ENCODE data around the gene SLC34A3.

SLC34A3 gene

GRCh38 chr9:137232101-137232500 is 1.4 kb downstream of the SLC34A3 start:
- ChIA-PET POLR2A (no interaction called here), CTCF (no interaction called here)
- DNase-seq (ENCODE audit: extremely low spot score) = no peak
- TF ChIP-seq ELF4 (IDR thresholded peaks at IDR 0.05) (no peak), ARNT (IDR thresholded peaks at IDR 0.05) (no peak), TARDBP (IDR thresholded peaks at IDR 0.05) (no peak), HDGF (IDR thresholded peaks at IDR 0.05; ENCODE audit: borderline replicate concordance) (no peak), PKNOX1 (IDR thresholded peaks at IDR 0.05) (no peak), SP1 (IDR thresholded peaks at IDR 0.05) (no peak), ZNF384 (IDR thresholded peaks at IDR 0.05) (no peak), NFRKB (IDR thresholded peaks at IDR 0.05) (no peak), L3MBTL2 (conservative IDR thresholded peaks at IDR 0.05) (no peak), CTBP1 (IDR thresholded peaks at IDR 0.05; ENCODE audit: borderline replicate concordance) (no peak), SUZ12 (IDR thresholded peaks at IDR 0.05) (no peak), FOXK2 (IDR thresholded peaks at IDR 0.05) (no peak), FOXM1 (IDR thresholded peaks at IDR 0.05; ENCODE audit: borderline replicate concordance) (no peak), LEF1 (IDR thresholded peaks at IDR 0.05; ENCODE audit: borderline replicate concordance) (no peak), FOXA1 (IDR thresholded peaks at IDR 0.05) (no peak), BHLHE40 (IDR thresholded peaks at IDR 0.05; ENCODE audit: borderline replicate concordance) (no peak)

GRCh38 chr9:137232510-137232909 is 1.8 kb downstream of the SLC34A3 start:
- no peak for DNase-seq (ENCODE audit: extremely low spot score)
- POLR2A ChIA-PET = no interaction called here
- TF ChIP-seq HDGF (IDR thresholded peaks at IDR 0.05; ENCODE audit: borderline replicate concordance) (no peak), L3MBTL2 (conservative IDR thresholded peaks at IDR 0.05) (no peak), FOXA1 (IDR thresholded peaks at IDR 0.05) (no peak), SP1 (IDR thresholded peaks at IDR 0.05) (no peak), ARNT (IDR thresholded peaks at IDR 0.05) (no peak), LEF1 (IDR thresholded peaks at IDR 0.05; ENCODE audit: borderline replicate concordance) (no peak)
- CTCF ChIA-PET = no interaction called here

GRCh38 chr9:137233143-137233980 is 2.7 kb downstream of the SLC34A3 start:
- no peak for DNase-seq (ENCODE audit: extremely low spot score)
- no peak for TF ChIP-seq TARDBP (IDR thresholded peaks at IDR 0.05)
- no peak for TF ChIP-seq ZNF384 (IDR thresholded peaks at IDR 0.05)
- TF ChIP-seq ELF4 (IDR thresholded peaks at IDR 0.05) = no peak
- no peak for TF ChIP-seq SUZ12 (IDR thresholded peaks at IDR 0.05)
- TF ChIP-seq FOXM1 (IDR thresholded peaks at IDR 0.05; ENCODE audit: borderline replicate concordance) = no peak
- TF ChIP-seq PKNOX1 (IDR thresholded peaks at IDR 0.05) = no peak
- no peak for TF ChIP-seq SP1 (IDR thresholded peaks at IDR 0.05)
- TF ChIP-seq FOXA1 (IDR thresholded peaks at IDR 0.05) = no peak
- CTCF ChIA-PET = no interaction called here
- POLR2A ChIA-PET = no interaction called here

GRCh38 chr9:137234055-137234697 is 3.5 kb downstream of the SLC34A3 start:
- CTCF ChIA-PET = interaction anchor here (0.5 kb wide), 1 partner anchor 186 kb away, joined by 4 read pairs; no protein-coding TSS in a partner anchor
- POLR2A ChIA-PET = interaction anchor here (1.1 kb wide), 1 partner anchor 18 kb away, joined by 3 read pairs; no protein-coding TSS in a partner anchor
- no peak for TF ChIP-seq TARDBP (IDR thresholded peaks at IDR 0.05)
- TF ChIP-seq CTBP1 (IDR thresholded peaks at IDR 0.05; ENCODE audit: borderline replicate concordance) = no peak
- no peak for TF ChIP-seq SP1 (IDR thresholded peaks at IDR 0.05)
- no peak for TF ChIP-seq L3MBTL2 (conservative IDR thresholded peaks at IDR 0.05)
- DNase-seq (ENCODE audit: extremely low spot score) = no peak

GRCh38 chr9:137234758-137235423 is 4.2 kb downstream of the SLC34A3 start:
- ChIA-PET POLR2A (interaction anchor here (1.1 kb wide), 1 partner anchor 19 kb away, joined by 3 read pairs; no protein-coding TSS in a partner anchor), CTCF (interaction anchor here (0.5 kb wide), 1 partner anchor 185 kb away, joined by 4 read pairs; no protein-coding TSS in a partner anchor)
- TF ChIP-seq BHLHE40 (IDR thresholded peaks at IDR 0.05; ENCODE audit: borderline replicate concordance) (no peak), LEF1 (IDR thresholded peaks at IDR 0.05; ENCODE audit: borderline replicate concordance) (no peak), PKNOX1 (IDR thresholded peaks at IDR 0.05) (no peak), CTBP1 (IDR thresholded peaks at IDR 0.05; ENCODE audit: borderline replicate concordance) (no peak), ZNF384 (IDR thresholded peaks at IDR 0.05) (no peak), ARNT (IDR thresholded peaks at IDR 0.05) (no peak), NFRKB (IDR thresholded peaks at IDR 0.05) (no peak), ELF4 (IDR thresholded peaks at IDR 0.05) (no peak), HDGF (IDR thresholded peaks at IDR 0.05; ENCODE audit: borderline replicate concordance) (no peak), FOXA1 (IDR thresholded peaks at IDR 0.05) (no peak), FOXM1 (IDR thresholded peaks at IDR 0.05; ENCODE audit: borderline replicate concordance) (no peak)

More at GRCh38 chr9:137234758-137235423, 4.2 kb downstream of the SLC34A3 start:
- no peak for DNase-seq (ENCODE audit: extremely low spot score)
